ENCODE data around the gene TNIP1. TPM values are rescaled to one million over a fixed set of nuclear protein-coding genes. Genes with fewer than 3 reads are reported as not detected.

TNIP1 gene
- polyA plus RNA-seq, 1 of the 3 experiments (the other 2 are of a cell fraction) = 46.2 TPM

DNA sequence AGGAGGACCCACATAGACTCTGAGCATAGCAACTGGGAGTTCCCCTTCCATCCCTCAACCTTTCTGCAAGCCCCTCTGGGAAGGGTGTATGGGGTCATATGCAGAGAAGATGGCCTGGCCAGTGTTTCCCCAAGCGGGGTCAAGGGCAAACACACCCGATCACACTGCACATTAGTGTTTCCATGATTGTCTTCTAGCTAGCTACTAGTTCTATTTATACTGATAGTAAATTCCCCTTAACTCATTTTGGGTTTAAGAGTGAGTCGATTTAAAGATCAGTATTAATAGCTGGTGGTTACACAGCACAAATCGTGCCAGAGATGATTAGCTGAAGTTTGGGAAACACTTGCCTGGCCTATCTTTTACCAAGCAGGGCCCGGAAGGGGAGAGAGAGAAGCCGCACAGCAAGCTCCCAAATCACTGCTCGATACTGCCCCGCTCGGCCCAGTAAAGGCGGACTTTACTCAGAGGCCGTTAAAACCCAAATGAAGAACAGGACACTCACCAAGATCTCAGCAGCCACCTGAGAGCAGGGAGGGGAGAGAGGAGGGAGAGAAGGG is 29.4 kb upstream of the TNIP1 start:
- H4K20me1 ChIP-seq (ENCODE audit: insufficient read depth) = no peaks in the 10 kb centered on the region
- H3F3A ChIP-seq (replicated peaks; ENCODE audit: insufficient read depth) = peaks cover 3% of the 10 kb centered on the region
- no peak overlapping the region for H3K27ac ChIP-seq (ENCODE audit: low read depth in 2 of 2, low read length in 1 of 2)
- no peaks in the 10 kb centered on the region for H3K79me2 ChIP-seq (ENCODE audit: insufficient read depth)
- H3K9ac ChIP-seq = no peak overlapping the region
- no peaks in the 10 kb centered on the region for H3K9me2 ChIP-seq
- POLR2A ChIA-PET = no interaction called here
- peaks cover 0 to 3% of the 10 kb centered on the region in 2 experiments; a peak in 1 of 4 replicates for H3K4me1 ChIP-seq (ENCODE audit: control insufficient read depth in 1 of 2, insufficient read depth in 2 of 2, low read depth in 1 of 2, low read length in 1 of 2)
- H3K4me3 ChIP-seq (ENCODE audit: low read depth in 2 of 2, low read length in 1 of 2) = no peak overlapping the region
- H3K27me3 ChIP-seq (ENCODE audit: insufficient read depth) = no peaks in the 10 kb centered on the region
- 92% methylated on average over 11 of the region's 11 CpGs for WGBS (ENCODE audit: low lambda C conversion rate)
- TF ChIP-seq NRF1 (IDR thresholded peaks at IDR 0.05; ENCODE audit: low read depth, low read length) (no peak), RAD21 (IDR thresholded peaks at IDR 0.05; ENCODE audit: low read length) (no peak), TAF1 (IDR thresholded peaks at IDR 0.05; ENCODE audit: borderline replicate concordance, low read depth, low read length) (no peak), SMC3 (IDR thresholded peaks at IDR 0.05; ENCODE audit: low read depth, low read length) (no peak), CHD2 (IDR thresholded peaks at IDR 0.05; ENCODE audit: low read length, partially characterized antibody) (no peak), GATA2 (CRISPR knock-in tag; IDR thresholded peaks at IDR 0.05) (no peak), SIN3A (IDR thresholded peaks at IDR 0.05; ENCODE audit: borderline replicate concordance, low read depth, low read length) (no peak), MXI1 (IDR thresholded peaks at IDR 0.05; ENCODE audit: low read depth, low read length) (no peak), JUND (IDR thresholded peaks at IDR 0.05) (no peak)
- TF ChIP-seq, protein P1, sequence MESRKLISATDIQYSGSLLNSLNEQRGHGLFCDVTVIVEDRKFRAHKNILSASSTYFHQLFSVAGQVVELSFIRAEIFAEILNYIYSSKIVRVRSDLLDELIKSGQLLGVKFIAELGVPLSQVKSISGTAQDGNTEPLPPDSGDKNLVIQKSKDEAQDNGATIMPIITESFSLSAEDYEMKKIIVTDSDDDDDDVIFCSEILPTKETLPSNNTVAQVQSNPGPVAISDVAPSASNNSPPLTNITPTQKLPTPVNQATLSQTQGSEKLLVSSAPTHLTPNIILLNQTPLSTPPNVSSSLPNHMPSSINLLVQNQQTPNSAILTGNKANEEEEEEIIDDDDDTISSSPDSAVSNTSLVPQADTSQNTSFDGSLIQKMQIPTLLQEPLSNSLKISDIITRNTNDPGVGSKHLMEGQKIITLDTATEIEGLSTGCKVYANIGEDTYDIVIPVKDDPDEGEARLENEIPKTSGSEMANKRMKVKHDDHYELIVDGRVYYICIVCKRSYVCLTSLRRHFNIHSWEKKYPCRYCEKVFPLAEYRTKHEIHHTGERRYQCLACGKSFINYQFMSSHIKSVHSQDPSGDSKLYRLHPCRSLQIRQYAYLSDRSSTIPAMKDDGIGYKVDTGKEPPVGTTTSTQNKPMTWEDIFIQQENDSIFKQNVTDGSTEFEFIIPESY (IDR thresholded peaks at IDR 0.05; ENCODE audit: borderline replicate concordance, low read depth) = no peak
- TF ChIP-seq, protein P2, sequence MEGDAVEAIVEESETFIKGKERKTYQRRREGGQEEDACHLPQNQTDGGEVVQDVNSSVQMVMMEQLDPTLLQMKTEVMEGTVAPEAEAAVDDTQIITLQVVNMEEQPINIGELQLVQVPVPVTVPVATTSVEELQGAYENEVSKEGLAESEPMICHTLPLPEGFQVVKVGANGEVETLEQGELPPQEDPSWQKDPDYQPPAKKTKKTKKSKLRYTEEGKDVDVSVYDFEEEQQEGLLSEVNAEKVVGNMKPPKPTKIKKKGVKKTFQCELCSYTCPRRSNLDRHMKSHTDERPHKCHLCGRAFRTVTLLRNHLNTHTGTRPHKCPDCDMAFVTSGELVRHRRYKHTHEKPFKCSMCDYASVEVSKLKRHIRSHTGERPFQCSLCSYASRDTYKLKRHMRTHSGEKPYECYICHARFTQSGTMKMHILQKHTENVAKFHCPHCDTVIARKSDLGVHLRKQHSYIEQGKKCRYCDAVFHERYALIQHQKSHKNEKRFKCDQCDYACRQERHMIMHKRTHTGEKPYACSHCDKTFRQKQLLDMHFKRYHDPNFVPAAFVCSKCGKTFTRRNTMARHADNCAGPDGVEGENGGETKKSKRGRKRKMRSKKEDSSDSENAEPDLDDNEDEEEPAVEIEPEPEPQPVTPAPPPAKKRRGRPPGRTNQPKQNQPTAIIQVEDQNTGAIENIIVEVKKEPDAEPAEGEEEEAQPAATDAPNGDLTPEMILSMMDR (IDR thresholded peaks at IDR 0.05) = no peak
- TF ChIP-seq, protein P3, sequence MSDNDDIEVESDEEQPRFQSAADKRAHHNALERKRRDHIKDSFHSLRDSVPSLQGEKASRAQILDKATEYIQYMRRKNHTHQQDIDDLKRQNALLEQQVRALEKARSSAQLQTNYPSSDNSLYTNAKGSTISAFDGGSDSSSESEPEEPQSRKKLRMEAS (IDR thresholded peaks at IDR 0.05; ENCODE audit: low read depth) = no peak
- H3K9me3 ChIP-seq = no peaks in the 10 kb centered on the region
- no peak overlapping the region for H2AFZ ChIP-seq (ENCODE audit: low read depth)
- no peak for DNase-seq
- CTCF ChIA-PET = interaction anchor here (1.0 to 16.3 kb wide), 5 partner anchors 8 to 108 kb away, joined by 3 to 441 read pairs (median 4); no protein-coding TSS in a partner anchor
- H3K36me3 ChIP-seq (replicated peaks in 1 of 2; ENCODE audit: control insufficient read depth in 1 of 2, insufficient read depth in 2 of 2, low read length in 1 of 2) = peaks cover 30 to 32% of the 10 kb centered on the region in 2 experiments
- no peak overlapping the region for H3K4me2 ChIP-seq

DNA sequence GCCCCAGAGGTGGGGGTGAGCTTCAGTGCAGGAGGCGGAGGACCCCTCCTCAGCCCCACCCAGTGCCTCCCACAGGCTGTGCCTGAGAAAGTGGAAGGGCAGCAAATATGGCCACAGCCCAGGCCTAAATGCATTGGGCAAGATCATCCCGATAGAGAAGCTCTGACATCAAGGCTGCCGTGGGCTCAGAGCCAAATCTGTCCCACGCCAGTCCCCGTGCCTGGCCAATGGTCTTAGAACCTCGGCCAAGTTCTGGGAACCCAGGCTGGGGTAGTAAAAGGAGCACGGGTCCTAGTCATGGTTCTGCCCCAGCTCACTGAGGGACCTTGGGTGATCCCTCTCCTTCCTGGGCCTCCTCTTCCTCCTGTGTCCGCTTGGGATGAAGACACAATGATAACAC is 27.7 kb upstream of the TNIP1 start:
- DNase-seq = no peak
- 90% methylated on average over 7 of the region's 8 CpGs for WGBS (ENCODE audit: low lambda C conversion rate)
- Histone ChIP-seq H3K27me3 (ENCODE audit: insufficient read depth) (no peaks in the 10 kb centered on the region), H3K79me2 (ENCODE audit: insufficient read depth) (no peaks in the 10 kb centered on the region), H3K4me1 (ENCODE audit: control insufficient read depth in 1 of 2, insufficient read depth in 2 of 2, low read depth in 1 of 2, low read length in 1 of 2) (peaks cover 0 to 3% of the 10 kb centered on the region in 2 experiments; a peak in 1 of 4 replicates), H3K9me3 (no peaks in the 10 kb centered on the region), H2AFZ (ENCODE audit: low read depth) (no peak overlapping the region), H4K20me1 (ENCODE audit: insufficient read depth) (no peaks in the 10 kb centered on the region), H3K9me2 (no peaks in the 10 kb centered on the region), H3K4me3 (ENCODE audit: low read depth in 2 of 2, low read length in 1 of 2) (no peak overlapping the region), H3F3A (replicated peaks; ENCODE audit: insufficient read depth) (peaks cover under 1% of the 10 kb centered on the region), H3K4me2 (no peak overlapping the region), H3K36me3 (replicated peaks in 1 of 2; ENCODE audit: control insufficient read depth in 1 of 2, insufficient read depth in 2 of 2, low read length in 1 of 2) (peaks cover 21 to 40% of the 10 kb centered on the region in 2 experiments), H3K27ac (ENCODE audit: low read depth in 2 of 2, low read length in 1 of 2) (no peak overlapping the region), H3K9ac (no peak overlapping the region)
- ChIA-PET POLR2A (no interaction called here), CTCF (interaction anchor here (0.8 to 16.3 kb wide), 2 partner anchors 56 kb away, joined by 5 to 441 read pairs; no protein-coding TSS in a partner anchor)
- TF ChIP-seq, protein P4, sequence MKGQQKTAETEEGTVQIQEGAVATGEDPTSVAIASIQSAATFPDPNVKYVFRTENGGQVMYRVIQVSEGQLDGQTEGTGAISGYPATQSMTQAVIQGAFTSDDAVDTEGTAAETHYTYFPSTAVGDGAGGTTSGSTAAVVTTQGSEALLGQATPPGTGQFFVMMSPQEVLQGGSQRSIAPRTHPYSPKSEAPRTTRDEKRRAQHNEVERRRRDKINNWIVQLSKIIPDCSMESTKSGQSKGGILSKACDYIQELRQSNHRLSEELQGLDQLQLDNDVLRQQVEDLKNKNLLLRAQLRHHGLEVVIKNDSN (IDR thresholded peaks at IDR 0.05; ENCODE audit: borderline replicate concordance, low read depth) = no peak
- TF ChIP-seq NRF1 (IDR thresholded peaks at IDR 0.05; ENCODE audit: low read depth, low read length) (no peak), RAD21 (IDR thresholded peaks at IDR 0.05; ENCODE audit: low read length) (no peak), SIN3A (IDR thresholded peaks at IDR 0.05; ENCODE audit: borderline replicate concordance, low read depth, low read length) (no peak), RFX5 (IDR thresholded peaks at IDR 0.05; ENCODE audit: low read length) (no peak), SMC3 (IDR thresholded peaks at IDR 0.05; ENCODE audit: low read depth, low read length) (no peak), EZH2phosphoT487 (IDR thresholded peaks at IDR 0.05; ENCODE audit: borderline replicate concordance, low read depth) (no peak)
- TF ChIP-seq, protein P5, sequence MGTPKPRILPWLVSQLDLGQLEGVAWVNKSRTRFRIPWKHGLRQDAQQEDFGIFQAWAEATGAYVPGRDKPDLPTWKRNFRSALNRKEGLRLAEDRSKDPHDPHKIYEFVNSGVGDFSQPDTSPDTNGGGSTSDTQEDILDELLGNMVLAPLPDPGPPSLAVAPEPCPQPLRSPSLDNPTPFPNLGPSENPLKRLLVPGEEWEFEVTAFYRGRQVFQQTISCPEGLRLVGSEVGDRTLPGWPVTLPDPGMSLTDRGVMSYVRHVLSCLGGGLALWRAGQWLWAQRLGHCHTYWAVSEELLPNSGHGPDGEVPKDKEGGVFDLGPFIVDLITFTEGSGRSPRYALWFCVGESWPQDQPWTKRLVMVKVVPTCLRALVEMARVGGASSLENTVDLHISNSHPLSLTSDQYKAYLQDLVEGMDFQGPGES (IDR thresholded peaks at IDR 0.05; ENCODE audit: low read depth, low read length) = no peak
- TF ChIP-seq, protein P3 (IDR thresholded peaks at IDR 0.05; ENCODE audit: low read depth) = no peak
- TF ChIP-seq, protein P6, sequence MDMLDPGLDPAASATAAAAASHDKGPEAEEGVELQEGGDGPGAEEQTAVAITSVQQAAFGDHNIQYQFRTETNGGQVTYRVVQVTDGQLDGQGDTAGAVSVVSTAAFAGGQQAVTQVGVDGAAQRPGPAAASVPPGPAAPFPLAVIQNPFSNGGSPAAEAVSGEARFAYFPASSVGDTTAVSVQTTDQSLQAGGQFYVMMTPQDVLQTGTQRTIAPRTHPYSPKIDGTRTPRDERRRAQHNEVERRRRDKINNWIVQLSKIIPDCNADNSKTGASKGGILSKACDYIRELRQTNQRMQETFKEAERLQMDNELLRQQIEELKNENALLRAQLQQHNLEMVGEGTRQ (IDR thresholded peaks at IDR 0.05; ENCODE audit: borderline replicate concordance, low read depth, low read length) = no peak

Measured in SK-N-SH (cell line).